HG03064 (cell line): Measurements from ENCODE around the gene TMEM184A.

Experiments
- ATAC-seq: cut with Tn5 transposase; IDR thresholded peaks from one replicate; pipeline ENCODE4 v1.9.1; 2021; ENCODE audit warnings: low read depth; ENCODE audit not compliant: unreplicated experiment

Gene TMEM184A

DNA sequence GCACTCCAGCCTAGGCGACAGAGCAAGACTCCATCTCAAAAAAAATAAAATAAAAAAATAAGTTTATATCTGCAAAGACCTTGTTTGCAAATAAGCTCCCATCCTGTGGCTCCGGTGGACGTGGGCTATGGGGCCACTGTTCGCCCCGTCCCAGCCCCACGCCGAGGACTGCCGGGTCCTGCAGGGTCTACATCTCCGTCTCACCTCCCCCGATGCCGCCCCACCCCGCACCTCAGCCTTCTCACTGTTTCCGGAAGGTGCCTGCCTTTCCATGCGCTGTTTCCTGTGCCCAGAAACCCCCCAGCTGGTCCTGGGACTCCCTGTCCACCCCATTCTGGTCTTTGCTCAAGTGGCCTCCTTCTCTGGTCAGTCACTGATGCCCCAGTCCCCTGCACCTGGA, 46.8 kb downstream of the TMEM184A start:
- ATAC-seq = no peak

DNA sequence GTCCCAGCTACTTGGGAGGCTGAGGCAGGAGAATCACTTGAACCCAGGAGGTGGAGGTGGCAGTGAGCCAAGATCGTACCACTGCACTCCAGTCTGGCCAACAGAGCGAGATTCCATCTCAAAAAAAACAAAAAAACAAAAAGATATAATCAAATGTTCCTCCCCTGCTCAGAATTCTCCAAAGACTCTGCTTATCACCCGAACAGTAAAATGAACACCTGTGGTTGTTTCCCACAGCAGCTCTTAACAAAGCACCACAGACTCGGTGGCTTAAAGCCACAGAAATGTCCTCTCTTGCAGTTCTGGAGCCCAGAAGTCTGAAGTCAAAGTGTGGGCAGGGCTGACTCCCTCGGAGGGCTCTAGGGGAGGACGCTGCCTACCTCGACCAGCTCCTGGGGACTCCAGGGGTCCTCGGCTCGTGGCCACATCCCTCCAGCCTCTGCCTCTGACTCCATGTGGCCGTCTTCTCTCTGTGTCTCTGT, 47.7 kb downstream of the TMEM184A start:
- no peak for ATAC-seq

DNA sequence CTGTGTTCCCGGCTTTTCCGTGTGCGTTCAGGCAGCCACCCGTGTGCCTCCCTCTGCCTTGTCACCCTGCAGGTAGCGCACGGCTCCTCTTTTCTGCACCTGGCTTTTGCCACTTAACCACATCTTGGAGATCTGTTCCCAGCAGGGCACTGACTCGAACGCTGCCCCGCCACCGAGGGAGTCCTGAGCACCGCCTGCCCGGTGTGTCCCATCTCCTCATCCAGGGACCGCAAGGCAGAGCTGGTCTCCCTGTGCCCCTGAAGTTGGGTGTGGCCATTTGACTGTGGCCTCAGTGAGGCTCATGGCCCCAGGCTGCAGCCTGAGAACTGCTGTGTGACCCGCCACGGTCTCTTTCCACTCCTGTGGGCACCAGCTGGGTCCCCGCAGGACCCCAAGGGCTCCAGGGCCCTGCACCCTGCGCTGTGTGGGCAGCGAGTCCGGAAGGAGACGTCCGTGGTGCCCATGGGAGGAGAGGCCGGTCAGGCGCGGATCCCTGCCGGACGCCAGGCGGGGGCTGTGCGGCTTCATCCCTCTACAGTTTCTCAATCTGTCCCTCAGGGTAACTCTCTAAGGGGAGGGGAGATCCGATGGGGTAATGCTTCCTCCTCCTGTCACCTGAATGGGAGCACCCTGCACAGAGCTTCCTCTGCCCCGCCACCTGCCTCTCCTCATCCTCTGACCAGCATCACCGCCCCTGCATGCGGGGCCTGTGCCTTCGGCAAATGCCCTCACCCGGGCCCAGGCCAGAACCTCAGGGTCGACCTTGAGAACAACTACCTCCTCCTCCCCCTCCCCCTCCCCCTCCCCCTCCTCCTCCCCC, 50.1 kb downstream of the TMEM184A start:
- no peak for ATAC-seq

DNA sequence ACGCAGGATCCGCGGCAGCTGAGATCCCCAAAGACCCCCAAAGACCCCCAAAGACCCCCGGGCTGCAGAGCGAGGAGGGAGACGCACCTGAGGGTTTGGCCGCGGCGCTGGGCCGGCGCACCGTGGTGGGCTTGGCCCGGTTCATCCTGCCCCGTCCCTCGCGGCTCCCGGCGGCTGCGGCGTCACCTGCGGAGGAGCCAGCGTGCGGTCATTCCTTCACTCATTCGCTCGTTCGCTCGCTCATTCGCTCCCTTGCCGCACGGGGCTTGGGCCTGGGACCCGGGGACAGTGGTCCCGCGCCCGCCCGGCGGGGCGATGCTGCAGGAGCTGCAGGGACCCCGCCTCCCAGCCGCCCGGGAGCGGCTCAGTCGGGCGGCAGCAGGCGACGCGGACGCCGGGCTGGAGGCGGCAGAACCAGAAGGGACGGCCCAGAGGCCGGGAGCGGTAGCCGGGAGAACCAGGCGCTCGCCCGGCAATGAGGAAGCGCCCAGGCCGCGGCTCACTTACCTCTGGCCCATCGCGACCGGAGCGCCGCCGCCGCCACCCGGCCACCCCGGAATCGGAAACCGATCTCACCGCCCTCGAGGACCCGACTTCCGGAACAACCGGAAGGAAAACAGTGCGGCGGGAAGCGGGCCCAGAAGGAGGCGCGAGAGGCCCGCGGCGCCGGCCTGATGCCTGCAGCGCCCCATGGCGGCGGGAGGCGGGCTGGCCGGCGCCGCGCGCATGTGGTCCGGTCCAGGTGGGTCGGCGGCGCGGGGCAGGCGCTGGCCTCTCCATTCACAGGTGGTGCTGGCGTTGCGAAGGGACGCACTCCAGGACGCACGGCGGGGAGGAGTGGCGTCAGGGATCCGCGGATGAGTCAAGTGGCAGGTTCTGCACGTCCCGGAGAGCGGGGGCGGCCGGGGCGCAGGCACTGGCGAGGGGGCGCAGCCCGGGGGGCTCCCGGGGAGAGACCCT, 51.9 kb downstream of the TMEM184A start, which contains the start of gene INTS1:
TSS of gene INTS1 (minus strand) at position 574 of the 960 bp plus-strand sequence. CDS start at position 145, 429 bp downstream.
- ATAC-seq = peak; percentile 67

DNA sequence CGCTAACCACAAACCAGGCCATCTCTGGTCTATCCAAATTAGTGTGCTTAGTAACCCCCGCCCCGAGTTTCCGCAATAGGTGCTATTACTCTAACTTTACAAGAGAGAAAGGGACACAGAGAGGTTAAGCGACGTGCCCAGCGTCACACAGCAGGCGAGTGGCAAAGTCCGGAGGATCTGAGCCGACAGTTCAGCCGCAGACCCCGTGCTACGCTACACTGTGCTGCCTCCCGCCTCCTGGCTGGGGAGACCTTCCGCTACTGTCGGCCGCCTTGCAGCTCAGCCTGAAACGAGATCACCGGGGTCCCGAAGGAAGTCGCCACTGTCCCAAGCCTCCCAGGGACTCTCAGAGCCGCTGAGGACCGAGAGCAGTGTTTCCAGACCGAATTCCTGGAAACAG, 52.6 kb downstream of the TMEM184A start:
- no peak for ATAC-seq

DNA sequence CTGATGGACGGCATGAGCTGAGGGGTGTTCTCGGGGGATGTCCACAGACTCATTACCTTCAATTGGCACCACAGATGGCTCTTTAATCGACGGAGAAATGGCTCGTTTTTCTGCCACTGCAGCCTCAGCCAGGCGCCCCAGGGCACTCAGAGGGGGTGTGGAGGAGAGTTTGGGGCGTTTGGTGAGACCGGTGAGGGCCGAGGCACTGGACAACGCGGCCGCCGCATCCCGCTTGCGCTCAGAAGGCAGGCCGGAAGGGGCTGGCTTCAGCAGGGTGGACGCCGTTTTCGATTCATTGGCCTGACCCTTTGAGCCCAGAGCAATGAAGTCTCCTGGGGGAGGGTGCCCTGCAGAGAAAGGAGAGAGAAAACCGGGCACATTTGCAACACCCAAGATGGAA, 53.2 kb downstream of the TMEM184A start:
- no peak for ATAC-seq

DNA sequence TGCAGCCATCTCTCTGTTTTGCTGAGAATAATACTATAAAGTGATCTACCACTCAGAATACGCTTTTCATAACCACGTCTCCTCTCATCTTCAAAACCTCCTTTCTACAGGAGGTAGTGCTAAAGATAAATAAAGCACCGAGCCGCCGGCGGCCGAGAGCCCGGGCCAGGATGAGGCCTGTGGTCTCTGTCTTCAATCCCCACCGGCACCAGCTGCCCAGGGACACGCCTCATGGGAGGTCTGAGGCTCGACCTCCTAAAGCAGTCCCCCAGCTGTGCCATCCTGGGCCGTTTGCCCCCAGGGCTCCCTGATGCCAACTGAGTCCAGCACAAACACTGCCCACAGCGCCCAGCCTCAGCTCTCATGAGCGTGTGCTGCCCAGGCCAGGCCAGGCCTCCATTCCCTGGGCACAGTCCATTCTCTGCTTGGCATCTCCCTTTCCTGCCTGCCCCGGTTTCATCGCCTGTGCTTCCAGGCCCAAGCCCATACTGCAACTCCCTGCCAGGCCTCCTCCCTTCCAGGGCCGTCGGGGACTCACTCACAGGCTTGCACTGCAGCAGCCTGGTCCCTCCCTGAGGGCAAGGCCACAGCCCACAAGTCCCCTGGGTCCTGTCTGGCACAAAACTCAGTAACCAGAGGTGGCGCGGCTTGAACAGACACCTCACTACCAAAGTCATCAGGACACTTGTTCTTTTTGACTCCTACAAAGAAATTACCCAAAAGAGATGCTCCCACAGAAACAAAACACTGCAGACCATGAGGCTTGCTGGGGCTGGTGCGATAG, 54.3 kb downstream of the TMEM184A start:
- no peak for ATAC-seq

DNA sequence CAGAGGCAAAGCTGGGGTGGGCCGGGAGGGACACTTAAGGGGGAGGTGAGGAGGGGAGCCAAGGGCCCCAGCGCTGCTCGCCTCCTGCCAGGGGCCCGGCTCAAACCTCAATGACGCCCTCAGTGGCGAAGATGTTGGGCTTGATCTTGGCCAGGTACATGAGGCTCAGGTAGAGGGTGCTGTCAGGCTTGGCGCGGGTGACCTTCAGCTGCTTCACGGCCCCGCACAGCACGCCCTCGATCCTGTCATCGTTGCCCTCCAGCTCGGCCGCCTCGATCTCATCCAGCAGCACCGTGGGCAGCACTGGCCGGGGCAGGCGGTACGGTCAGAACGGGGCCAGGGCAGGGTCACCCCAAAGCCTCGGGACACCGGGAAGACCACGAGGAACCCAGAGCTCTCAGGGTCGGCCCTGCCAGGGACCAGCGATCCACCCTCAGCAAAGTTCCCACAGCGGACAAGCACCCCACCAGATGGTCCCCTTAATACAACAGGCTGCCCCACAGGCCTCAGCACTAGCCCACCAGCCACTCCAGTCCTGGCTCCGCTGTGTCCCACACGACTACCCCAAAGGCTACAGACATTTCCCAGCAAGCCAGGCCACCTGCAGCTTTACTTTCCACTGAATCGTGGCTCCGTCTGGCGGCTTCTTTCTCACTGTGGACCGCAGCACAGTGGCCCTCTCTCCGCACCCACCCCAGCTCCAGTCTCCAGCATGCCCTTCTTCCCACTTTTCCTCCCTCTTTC, 55.8 kb downstream of the TMEM184A start:
- ATAC-seq = no peak

DNA sequence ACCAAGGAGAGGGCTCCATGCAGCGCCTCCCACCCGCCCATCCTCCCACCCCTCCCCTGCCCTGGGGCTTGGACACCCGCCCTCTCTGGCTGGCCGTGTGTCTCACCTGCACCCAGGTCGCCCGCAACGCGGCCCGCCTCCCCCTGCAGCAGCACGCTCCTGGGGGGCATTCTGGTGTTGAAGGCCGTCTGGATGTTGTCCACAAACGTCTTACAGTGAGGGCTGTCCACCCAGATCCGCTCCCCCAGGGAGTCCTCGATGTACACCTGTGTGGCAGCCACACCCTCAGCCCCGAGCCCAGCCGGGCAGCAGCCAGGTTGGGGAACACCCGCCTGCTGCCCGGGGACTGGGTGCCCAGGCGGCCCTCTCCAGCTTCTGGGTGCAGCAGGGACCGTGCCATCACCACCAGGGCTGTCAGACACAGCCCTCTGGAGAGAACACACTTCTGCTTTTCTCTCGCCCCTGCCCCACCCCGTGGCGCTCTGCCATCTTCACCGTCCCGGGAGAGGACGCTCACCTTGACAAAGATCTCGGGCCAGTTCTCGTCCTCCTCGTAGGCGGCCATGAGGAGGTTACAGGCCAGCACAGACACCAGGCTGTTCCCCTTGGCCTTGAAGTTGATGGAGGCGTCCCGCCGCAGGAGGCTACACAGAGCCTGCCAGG, 56.5 kb downstream of the TMEM184A start:
- no peak for ATAC-seq

DNA sequence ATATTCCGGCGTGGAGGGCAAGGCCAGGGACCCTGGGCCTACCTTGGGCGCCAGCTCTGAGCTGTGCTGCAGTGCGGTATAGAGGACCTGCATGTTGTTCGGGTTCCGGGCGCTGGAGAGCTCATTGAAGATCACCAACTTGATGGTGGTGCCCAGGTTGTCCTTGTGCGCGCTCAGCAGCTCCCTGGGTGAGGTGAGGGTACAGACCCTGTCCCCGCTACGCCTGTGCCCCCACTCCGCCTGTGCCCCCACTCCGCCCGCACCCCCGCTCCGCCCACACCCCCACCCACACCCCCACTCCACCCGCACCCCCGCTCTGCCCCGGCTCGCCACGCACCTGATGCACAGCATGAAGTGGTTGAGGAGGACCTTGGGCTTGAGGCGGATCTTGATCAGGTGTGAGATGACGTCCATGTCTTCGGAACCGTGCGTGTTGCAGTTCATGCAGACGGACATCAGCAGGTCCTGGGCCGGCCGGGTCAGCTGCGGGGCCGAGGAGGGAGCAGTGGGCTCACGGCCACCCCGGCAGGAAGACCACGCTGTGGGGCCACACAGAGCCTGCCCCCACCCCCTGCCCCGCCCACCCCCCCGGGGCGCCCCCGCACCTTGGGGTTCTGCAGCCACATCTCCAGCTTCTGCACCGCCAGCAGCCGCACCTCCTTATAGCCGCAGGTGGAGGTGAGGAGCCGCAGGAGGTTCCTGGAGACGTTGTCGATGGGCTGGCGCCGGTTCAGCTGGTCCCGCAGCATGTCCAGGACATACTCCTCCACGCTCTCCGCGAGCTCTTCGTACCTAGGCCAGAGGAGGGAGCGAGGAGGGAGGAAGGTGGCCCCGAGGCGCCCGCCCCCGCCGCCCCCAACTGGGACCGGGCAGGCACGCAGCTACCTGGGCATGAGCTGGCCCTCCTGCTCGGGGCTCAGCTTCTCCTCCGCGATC, 57.4 kb downstream of the TMEM184A start:
- ATAC-seq = no peak

DNA sequence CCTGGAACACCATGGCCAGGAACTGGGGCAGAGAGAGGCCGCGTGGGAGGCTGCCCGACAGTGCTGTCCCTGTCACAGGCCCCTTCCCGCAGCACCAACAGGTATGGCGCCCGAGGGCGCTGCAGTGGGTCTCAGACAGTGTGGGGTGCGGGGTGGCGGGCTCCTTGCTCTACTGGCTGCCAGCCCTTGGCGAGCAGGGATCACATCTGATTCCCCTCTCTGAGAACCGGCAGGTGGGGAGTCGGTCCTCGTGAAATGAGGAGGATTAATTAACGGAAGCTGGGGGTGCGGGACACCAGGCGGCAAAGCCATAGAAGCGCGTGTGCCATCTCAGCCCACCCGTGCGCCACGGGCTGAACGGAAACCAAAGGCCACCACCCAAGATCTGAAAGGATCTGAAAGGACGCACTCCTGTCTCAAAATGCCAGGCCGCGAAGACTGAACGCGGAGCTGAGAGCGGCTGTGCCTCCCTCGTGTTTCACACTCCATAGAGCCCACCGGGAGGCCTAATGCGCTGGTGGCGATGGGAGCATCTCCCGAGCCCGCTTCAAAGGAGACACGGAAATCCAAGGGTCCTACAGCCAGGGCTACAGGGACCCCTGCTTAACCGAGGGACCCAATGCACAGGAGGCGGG, 58.6 kb downstream of the TMEM184A start:
- ATAC-seq = no peak

DNA sequence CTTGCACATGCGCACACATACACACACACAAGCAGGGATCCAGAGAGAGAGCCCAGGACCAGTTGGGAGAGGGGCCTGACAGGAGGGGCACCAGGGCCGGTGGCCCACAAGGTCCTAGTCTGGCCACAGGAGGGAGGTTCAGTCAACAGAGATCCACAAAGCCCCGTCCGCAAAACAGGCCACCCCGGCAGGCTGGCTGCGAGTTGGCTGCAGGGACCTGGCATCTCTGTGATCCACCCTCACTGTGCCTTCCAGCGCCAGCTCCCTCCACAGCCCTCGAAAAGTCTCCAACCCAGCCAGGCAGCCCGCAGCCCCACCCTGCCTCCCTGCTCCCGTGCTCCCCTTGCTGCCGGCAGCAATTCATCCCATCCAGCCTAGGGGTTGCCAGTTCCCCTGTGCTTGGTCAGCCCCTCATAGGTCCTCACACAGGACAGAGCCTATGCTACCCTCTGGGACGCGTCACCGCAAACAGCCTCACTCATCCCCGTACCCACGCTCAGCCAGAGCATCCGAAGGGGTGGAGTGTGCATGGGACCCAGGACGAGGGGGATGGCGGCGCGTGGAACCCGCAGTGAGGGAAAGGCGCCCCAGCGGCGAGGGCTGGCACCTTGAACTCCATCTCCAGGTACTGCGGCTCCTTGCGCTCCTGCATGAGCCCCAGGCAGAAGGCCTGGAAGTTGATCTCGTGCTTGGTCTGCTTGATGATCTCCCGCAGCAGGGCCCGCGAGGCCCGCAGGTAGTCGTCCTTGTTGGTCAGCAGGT, 59.3 kb downstream of the TMEM184A start:
- ATAC-seq = no peak

DNA sequence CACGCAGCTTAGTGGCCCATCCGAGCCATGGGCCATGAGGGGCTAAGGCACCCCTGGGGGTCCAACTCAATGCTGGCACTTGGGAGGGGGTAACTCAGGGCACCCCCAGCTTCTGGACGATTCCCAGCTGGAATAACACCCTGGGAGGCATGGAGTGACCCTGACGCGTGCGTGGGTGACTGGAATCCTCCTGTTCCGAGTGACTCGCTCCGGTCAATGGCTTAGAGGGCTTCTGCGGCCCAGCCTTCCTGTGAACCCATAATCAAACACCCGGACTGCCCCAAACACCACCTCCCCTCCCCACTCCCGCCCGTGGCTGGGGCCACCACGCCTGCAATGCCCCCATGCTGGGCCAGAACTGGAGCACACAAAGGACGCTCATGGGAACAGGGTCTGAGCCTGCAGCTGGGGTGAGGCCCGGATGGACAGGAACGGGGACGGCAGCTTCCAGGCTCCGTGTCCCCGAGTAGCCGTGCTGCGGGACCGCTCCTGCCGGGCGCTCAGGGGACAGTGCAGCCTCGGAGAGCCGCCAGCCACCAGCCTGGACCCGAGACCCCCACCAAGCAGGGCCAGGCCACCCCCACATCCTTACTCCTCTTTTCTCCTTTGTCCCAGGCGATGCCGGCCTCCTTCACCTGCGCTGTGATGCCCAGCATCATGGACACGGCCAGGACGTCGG, 60.3 kb downstream of the TMEM184A start:
- no peak for ATAC-seq

DNA sequence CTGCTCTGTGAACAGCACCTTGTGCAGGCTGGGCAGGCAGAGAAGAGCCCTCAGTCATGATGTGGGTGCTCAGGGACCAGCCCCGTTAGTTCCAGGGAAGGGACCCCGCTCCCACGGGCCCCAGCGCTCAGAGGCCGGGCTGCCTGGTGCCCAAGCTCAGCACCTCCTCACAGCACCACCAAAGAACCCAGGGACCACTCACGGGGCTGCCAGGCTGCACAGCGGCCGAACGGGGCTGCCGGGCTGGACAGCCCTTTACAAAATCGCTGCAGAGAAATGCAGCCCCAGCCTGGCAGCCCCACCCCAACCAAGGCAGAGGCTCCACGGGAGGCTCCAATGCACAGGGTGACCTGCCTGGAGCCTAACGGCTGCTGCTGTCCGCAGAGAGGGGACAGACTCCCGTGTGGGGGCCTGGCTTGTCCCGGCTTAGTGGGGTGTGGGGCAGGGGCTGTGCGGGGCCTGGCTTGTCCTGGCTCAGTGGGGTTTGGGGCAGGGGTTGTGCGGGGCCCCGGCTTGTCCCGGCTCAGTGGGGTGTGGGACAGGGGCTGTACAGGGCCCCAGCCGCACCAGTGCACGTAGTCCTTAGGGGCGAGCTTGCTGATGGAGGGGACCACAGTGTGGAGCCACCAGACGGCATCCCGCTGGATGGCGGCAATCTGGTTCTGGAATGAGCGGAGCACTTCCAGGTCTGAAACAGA, 61.0 kb downstream of the TMEM184A start:
- ATAC-seq = no peak

DNA sequence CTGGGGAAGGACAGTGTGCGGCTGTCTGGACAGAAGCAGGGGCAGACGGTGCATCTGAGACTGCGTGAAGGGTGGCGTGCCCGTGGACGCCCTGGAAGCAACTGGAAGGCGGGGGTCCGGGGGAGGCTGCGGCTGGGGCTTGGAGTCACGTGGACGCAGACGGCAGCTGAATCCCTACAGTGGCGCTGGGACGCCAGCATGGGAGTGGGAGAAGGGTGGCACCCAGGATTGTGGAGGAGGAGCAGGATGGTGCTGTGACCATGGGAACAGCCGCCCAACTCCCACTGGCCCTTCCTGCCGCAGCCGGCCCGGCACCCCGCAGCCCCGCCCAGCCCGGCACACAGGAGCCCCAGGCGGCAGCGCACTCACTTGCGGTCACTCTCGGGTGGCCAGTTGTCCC, 61.6 kb downstream of the TMEM184A start:
- no peak for ATAC-seq

DNA sequence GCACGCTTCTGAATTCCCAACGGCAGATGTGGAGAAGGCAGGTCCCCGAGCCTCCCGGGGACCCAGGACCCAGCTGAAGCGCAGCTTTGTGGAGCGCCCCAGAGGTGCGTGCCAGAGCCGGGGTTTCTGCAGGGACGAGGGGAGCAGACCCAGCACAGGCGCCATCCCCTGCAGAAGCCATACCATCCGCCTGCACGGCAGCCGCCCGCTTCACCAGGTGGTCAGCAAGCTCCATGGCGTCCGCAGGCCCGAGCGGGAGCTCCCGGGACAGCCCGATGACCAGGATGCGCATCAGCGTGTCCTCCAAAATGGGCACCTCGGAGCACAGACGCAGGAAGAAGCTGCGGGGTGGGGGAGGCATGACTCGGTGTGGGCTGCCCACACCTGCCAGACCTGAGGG, 62.4 kb downstream of the TMEM184A start:
- ATAC-seq = no peak
